Aortic smooth muscle cell (primary cell): Measurements from ENCODE around the gene CACNG3. TPM values are rescaled to one million over a fixed set of nuclear protein-coding genes. Genes with fewer than 3 reads are reported as not detected.

Source experiments
- total RNA-seq: library from RNA; depleted of rRNA; stranded (reverse); fragments of >200 nt; gene quantifications from 2 replicates; pipeline ENCODE4 v1.2.3, GENCODE V29; 2014

The CACNG3 gene
- not detected in 2 replicates for total RNA-seq

GRCh38 chr16:24255456-24256371 lies at the start of gene CACNG3:
TSS of gene CACNG3 (plus strand) at chr16:24256335. CDS start at chr16:24256755, 420 bp downstream.

